GM21825 (cell line): ENCODE data around the gene DNAH1.

Experiments
- ATAC-seq: cut with Tn5 transposase; IDR thresholded peaks from one replicate; pipeline ENCODE4 v1.9.1; 2021; ENCODE audit warnings: mild to moderate bottlenecking, moderate library complexity; ENCODE audit not compliant: unreplicated experiment

DNAH1 gene

DNA sequence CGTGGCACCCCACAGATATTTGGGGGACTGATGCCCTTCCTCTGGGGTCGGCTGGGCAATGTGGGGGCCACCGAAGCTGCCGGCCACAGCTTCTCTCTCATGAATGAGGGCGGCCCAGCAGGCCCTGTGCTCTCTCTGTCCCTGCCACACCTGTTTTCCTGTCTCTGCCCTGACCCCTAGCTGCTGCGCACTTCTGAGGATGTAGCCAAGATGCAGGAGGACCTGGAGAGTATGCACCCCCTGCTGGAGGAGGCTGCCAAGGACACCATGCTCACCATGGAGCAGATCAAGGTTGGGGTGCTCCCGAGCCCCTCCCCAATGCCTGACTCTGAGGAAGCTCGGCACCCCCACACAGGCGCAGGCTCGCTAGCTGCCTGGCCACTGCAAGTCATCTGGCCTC, 69.0 kb downstream of the DNAH1 start:
- no peak for ATAC-seq

DNA sequence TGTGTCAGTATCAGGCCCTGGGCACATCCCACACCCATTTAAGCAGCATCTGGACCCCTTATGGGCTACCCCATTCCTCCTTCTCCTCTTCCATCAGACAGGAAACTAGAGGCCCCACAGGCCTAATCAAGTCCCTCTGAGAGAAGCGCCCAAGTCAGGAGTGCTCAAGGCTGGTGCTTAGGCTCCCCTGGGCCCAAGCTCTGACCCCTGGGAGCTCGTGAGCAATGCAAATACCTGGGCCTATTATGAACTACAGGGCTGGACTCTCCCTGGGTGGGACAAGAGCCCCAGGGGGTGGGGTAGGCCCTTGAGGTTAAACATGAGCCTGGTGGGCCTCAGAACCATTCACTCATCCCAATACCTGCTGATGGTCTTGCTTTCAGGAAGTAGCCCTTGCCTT, 71.4 kb downstream of the DNAH1 start:
- ATAC-seq, result no peak

- ATAC-seq, result no peak
These were observed 72.3 kb downstream of the DNAH1 start for GRCh38 chr3:52388348-52388821.

GRCh38 chr3:52388933-52389332, 72.8 kb downstream of the DNAH1 start:
- ATAC-seq, result no peak

DNA sequence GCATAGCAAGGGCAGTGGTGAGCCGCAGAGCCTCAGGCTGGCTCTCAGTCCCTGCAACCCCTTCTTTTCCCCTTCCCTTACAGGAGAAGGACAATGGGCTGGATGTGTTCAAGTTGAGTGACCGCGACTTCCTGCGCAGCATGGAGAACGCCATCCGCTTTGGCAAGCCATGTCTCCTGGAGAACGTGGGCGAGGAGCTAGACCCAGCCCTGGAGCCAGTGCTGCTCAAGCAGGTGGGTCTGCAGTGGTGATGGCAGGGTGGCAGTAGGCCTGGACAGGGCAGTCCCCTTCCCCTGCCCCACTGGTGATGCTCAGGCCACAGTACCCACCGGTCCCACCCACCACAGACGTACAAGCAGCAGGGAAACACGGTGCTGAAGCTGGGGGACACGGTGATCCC, 75.0 kb downstream of the DNAH1 start:
- no peak for ATAC-seq

DNA sequence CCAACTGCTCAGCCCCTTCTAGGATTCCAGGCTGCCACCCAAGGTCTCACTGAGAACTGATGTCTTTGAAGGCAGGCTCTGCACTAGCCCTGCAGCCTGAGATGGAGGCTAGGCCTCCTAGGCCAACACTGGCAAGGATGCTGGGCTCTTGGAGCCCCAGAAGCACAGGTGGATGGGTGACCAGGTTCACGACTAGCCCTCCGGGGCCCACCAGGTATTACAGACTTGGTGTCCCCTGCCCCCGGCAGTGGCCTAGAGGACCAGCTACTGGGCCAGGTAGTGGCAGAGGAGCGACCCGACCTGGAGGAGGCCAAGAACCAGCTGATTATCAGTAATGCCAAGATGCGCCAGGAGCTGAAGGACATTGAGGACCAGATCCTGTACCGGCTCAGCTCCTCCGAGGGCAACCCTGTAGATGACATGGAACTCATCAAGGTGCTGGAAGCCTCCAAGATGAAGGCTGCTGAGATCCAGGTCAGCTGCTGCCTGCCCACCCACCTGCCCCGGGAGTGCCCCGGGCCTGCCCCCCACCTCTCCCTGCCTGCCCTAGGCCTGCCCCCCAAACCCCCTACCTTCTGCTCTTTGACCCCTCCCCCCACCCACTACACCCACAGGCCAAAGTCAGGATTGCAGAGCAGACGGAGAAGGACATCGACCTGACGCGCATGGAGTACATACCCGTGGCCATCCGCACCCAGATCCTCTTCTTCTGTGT, 76.3 kb downstream of the DNAH1 start:
- no peak for ATAC-seq

GRCh38 chr3:52393131-52393807, 77.2 kb downstream of the DNAH1 start:
- no peak for ATAC-seq

- no peak for ATAC-seq
These were observed 78.0 kb downstream of the DNAH1 start for GRCh38 chr3:52393959-52394670.

DNA sequence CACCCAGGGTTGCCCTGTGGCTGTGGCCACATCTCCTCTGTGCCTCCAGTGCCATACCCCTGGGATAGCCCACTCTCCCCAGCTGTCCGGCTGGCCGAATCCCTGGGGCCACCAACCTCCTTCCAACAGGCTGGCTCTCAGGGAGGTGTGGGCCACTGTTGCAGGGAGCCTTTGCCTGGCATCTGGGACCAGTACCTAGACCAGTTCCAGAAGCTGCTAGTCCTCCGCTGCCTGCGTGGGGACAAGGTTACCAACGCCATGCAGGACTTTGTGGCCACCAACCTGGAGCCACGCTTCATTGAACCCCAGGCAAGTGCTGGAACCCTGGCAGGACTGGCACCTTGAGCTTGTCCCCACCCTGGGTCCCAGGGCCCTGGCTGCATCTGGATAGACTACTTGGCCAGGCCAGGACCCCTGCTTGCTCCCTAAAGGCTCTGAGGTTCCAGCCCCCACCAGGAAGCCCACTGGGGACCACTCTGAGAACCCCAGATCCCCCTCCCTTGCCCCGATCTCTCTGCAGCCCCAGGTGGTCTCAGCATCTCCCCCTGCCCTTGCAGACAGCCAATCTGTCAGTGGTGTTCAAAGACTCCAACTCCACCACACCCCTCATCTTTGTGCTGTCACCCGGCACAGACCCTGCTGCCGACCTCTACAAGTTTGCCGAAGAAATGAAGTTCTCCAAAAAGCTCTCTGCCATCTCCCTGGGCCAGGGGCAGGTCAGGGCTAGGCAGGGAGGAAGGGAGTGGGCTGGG, 78.8 kb downstream of the DNAH1 start:
- ATAC-seq, result no peak

GRCh38 chr3:52395503-52395865, 79.4 kb downstream of the DNAH1 start:
- no peak for ATAC-seq

DNA sequence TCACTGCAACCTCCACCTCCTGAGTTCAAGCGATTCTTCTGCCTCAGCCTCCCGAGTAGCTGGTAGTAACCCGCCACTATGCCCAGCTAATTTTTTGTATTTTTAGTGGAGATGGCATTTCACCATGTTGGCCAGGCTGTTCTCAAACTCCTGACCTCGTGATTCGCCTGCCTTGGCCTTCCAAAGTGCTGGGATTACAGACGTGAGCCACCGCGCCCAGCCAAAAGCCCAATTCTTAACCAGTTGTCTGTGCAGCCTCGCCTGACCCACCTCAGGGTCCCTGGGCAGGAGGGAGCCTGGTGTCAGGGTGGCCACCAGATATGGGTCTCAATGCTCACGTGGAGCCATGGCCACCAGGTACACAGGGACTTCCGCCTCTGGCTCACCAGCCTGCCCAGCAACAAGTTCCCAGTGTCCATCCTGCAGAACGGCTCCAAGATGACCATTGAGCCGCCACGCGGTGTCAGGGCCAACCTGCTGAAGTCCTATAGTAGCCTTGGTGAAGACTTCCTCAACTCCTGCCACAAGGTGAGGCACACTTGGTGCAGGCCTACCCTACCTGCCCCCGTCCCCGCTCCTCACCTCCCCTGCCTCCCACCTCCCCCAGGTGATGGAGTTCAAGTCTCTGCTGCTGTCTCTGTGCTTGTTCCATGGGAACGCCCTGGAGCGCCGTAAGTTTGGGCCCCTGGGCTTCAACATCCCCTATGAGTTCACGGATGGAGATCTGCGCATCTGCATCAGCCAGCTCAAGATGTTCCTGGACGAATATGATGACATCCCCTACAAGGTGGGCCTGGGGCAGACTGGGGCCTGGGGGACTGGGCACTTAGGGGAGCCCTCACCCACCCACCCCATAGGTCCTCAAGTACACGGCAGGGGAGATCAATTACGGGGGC, 80.1 kb downstream of the DNAH1 start:
- no peak for ATAC-seq

DNA sequence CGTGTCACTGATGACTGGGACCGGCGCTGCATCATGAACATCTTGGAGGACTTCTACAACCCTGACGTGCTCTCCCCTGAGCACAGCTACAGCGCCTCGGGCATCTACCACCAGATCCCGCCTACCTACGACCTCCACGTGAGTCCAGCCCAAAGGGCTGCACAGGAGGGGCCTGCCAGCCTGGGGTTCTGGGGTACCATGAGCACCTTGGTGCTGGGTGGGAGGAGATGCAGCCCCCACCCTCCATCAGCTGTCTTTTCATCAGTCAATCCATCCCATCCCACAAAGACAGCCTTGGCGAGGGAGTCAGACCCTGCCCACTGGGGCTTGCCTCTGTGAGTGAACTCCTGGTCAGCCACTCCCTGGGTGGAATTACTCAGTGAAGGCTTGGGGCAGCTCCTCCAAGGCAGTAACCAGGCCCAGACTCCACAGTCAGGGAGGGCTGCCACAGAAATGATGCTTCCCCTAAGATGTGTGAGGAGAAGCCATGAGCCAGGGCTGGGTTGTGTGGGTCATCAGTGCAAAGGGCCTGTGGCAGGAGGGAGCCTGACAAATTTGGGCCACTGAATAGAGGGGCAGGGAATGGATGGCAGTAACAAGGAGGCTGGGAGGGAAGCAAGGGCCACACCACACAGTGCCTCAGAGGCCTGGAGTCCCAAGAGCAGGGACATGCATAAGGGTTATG, 80.9 kb downstream of the DNAH1 start:
- no peak for ATAC-seq

- ATAC-seq, result no peak
These were observed 81.7 kb downstream of the DNAH1 start for GRCh38 chr3:52397676-52398399.

DNA sequence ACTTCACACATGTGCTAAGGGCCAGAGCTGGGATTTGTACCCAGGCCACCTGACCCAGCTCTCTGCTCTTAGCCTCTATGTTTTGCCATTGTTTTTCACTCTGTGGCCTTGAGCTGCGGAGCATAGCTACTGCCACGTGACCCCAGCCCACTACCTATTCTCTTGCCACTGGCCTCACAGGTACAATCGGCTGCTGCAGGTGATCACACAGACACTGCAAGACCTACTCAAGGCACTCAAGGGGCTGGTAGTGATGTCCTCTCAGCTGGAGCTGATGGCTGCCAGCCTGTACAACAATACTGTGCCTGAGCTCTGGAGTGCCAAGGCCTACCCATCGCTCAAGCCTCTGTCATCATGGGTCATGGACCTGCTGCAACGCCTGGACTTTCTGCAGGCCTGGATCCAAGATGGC, 82.6 kb downstream of the DNAH1 start:
- no peak for ATAC-seq

DNA sequence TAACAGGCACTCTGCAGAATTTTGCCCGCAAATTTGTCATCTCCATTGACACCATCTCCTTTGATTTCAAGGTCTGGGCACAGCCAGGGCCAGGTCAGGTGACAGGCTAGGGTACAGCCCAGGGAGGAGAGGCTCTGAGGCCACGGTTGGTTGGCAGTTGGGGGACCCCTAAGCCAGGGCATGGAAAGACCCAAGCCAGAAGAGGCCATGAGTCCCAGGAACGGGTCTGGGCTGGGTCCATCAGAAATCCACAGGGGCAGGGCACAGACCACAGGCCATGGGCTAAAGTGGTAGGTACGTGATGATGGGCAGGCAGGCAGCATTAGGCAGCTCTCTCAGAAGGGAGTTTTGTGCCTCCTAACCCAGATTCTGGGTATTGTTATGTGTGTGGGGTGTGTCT, 83.0 kb downstream of the DNAH1 start:
- ATAC-seq, result no peak

GRCh38 chr3:52399593-52399992, 83.5 kb downstream of the DNAH1 start:
- no peak for ATAC-seq

- no peak for ATAC-seq
These were observed 84.2 kb downstream of the DNAH1 start for GRCh38 chr3:52400275-52400793.

GRCh38 chr3:52401021-52401420, 84.9 kb downstream of the DNAH1 start:
- ATAC-seq, result no peak

DNA sequence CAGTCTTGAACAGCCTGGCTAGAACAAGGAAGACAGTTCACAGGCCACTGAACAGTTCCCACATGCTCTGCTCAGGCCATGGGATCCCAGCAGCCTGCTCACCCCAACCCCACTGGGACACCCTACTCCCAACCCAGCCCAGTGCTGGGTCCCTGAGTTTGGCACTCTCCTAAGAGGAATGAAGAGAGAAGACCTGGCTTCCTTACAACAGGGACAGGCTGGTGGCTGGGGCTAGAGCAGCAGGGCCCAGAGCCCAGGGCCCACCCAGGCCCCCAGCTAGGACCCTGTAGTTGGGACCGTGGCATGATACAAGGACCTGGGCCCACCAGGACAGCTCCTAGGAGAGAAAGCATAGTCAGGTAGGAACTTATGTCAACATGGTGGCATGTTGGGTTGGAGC, 85.4 kb downstream of the DNAH1 start:
- ATAC-seq, result no peak
